ENCODE measurements around the gene BORCS5.
A peak's percentile ranks its signal among the peaks of the same experiment; 100 is the strongest.

BORCS5 gene

GRCh38 chr12:12358528-12358927, 1.6 kb downstream of the BORCS5 start:
- peak overlapping the region; percentile 99 for H3K4me3 ChIP-seq (replicated peaks; ENCODE audit: low read depth, low read length)
- DNase-seq (ENCODE audit: extremely low read depth, insufficient read length), result peak; percentile 22
- H3K27me3 ChIP-seq (replicated peaks; ENCODE audit: control insufficient read depth, insufficient read depth, low read length), result no peaks in the 10 kb centered on the region
- TF ChIP-seq CTCF (IDR thresholded peaks at IDR 0.05; ENCODE audit: insufficient read depth, low read length, poor library complexity, severe bottlenecking), result no peak
- peaks cover 2% of the 10 kb centered on the region for H3K36me3 ChIP-seq (ENCODE audit: control insufficient read depth, insufficient read depth, low read length)

- no peaks in the 10 kb centered on the region for H3K27me3 ChIP-seq (replicated peaks; ENCODE audit: control insufficient read depth, insufficient read depth, low read length)
- H3K4me3 ChIP-seq (replicated peaks; ENCODE audit: low read depth, low read length), result no peak overlapping the region
- no peak for TF ChIP-seq CTCF (IDR thresholded peaks at IDR 0.05; ENCODE audit: insufficient read depth, low read length, poor library complexity, severe bottlenecking)
- H3K36me3 ChIP-seq (ENCODE audit: control insufficient read depth, insufficient read depth, low read length), result peaks cover 2% of the 10 kb centered on the region
- no peak for DNase-seq (ENCODE audit: extremely low read depth, insufficient read length)
Observed at GRCh38 chr12:12364787-12365445, 8.0 kb downstream of the BORCS5 start.

- H3K4me3 ChIP-seq (replicated peaks; ENCODE audit: low read depth, low read length), result no peak overlapping the region
- no peaks in the 10 kb centered on the region for H3K27me3 ChIP-seq (replicated peaks; ENCODE audit: control insufficient read depth, insufficient read depth, low read length)
- no peak for DNase-seq (ENCODE audit: extremely low read depth, insufficient read length)
- TF ChIP-seq CTCF (IDR thresholded peaks at IDR 0.05; ENCODE audit: insufficient read depth, low read length, poor library complexity, severe bottlenecking), result no peak
- peaks cover 2% of the 10 kb centered on the region for H3K36me3 ChIP-seq (ENCODE audit: control insufficient read depth, insufficient read depth, low read length)
Observed at GRCh38 chr12:12365446-12365802, 8.5 kb downstream of the BORCS5 start.

GRCh38 chr12:12365931-12366431, 9.1 kb downstream of the BORCS5 start:
- Histone ChIP-seq H3K27me3 (replicated peaks; ENCODE audit: control insufficient read depth, insufficient read depth, low read length) (no peaks in the 10 kb centered on the region), H3K36me3 (ENCODE audit: control insufficient read depth, insufficient read depth, low read length) (peaks cover 2% of the 10 kb centered on the region), H3K4me3 (replicated peaks; ENCODE audit: low read depth, low read length) (no peak overlapping the region)
- DNase-seq (ENCODE audit: extremely low read depth, insufficient read length), result no peak
- TF ChIP-seq CTCF (IDR thresholded peaks at IDR 0.05; ENCODE audit: insufficient read depth, low read length, poor library complexity, severe bottlenecking), result no peak

- no peaks in the 10 kb centered on the region; the same call in none of the 2 replicates for H3K36me3 ChIP-seq (ENCODE audit: control insufficient read depth, insufficient read depth, low read length)
- DNase-seq (ENCODE audit: extremely low read depth, insufficient read length), result no peak
- no peak for TF ChIP-seq CTCF (IDR thresholded peaks at IDR 0.05; ENCODE audit: insufficient read depth, low read length, poor library complexity, severe bottlenecking)
- no peaks in the 10 kb centered on the region for H3K27me3 ChIP-seq (replicated peaks; ENCODE audit: control insufficient read depth, insufficient read depth, low read length)
- no peak overlapping the region for H3K4me3 ChIP-seq (replicated peaks; ENCODE audit: low read depth, low read length)
Observed at GRCh38 chr12:12366701-12367481, 10.0 kb downstream of the BORCS5 start.

Data from GM06990 (cell line).